ENCODE results near the gene AKT1S1.

Gene AKT1S1

DNA sequence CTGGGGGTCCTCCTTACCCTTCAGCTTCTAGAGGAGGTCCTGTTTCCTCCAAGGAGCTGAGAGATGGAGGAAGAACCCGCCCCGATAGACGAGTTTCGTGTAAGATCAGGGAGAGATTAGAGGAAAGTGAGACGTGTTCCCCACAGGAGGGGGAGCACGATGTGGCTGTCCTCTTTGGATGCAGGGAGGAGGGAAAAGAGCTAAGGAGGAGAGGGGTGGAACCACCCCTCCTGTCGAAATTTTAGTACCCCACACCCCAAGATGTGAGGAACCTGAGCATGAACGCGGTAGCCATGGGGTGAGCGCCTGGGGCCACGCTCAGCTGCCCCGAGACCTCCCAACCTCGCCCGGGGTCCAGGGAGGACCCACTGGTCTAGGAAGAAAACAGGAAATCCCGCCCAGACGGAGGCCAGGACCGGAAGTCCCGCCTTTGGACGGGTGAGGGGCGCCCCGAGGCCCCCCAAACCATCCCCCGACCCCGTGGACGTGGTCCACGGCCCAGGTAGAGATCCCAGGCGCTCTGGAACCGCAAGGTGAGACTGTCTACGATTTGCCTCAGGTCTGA lies 1.2 kb downstream of the AKT1S1 start (continued):
- TF ChIP-seq ZBTB10 (tag by site-specific recombination; IDR thresholded peaks at IDR 0.05) (peak; percentile 100), SALL2 (tag by site-specific recombination; IDR thresholded peaks at IDR 0.05; ENCODE audit: borderline replicate concordance) (no peak), ZNF473 (tag by site-specific recombination; IDR thresholded peaks at IDR 0.05) (no peak), BCL11A (tag by site-specific recombination; IDR thresholded peaks at IDR 0.05; ENCODE audit: low read depth) (no peak), MZF1 (tag by site-specific recombination; IDR thresholded peaks at IDR 0.05; ENCODE audit: borderline replicate concordance) (no peak)

DNA sequence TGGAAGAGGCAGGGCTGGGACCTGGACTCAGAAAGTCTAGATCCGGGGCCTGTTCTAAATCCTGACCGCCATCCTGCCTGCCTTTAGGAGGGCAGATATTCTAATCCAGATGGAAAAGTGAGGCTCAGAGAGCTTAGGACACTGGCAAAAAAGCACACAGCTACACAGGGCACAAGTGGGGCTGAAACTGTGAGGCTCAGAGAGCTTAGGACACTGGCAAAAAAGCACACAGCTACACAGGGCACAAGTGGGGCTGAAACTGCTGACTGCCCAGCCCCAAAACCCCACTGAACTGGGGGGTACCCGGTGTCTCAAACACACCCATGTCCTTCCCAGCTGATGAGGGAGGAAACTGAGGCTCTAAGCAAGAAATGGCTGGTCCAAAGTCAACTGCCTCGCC lies 2.0 kb downstream of the AKT1S1 start:
- Histone ChIP-seq H3K9me3 (ENCODE audit: control insufficient read depth, insufficient read depth, low read depth, low read length) (no peaks in the 10 kb centered on the region), H3K4me3 (ENCODE audit: low read depth, low read length) (peak overlapping the region; percentile 79; the same call in 1 of the 2 replicates), H3K36me3 (ENCODE audit: control insufficient read depth in 2 of 2, insufficient read depth in 1 of 2, low read length in 2 of 2) (peaks cover 3 to 38% of the 10 kb centered on the region in 2 experiments; a peak in 2 of 3 replicates), H3K27ac (ENCODE audit: extremely low read depth, low read depth, low read length) (peak overlapping the region; percentile 94), H3K4me1 (ENCODE audit: control insufficient read depth, insufficient read depth, low read length) (peaks cover 12% of the 10 kb centered on the region)
- POLR2A ChIA-PET, result interaction anchor here (1.2 to 4.8 kb wide), 5 partner anchors 10 to 54 kb away, joined by 3 to 41 read pairs (median 10); partner anchors contain the start of genes ATF5, NUP62 and PTOV1
- TF ChIP-seq ZNF776 (tag by site-specific recombination; IDR thresholded peaks at IDR 0.05; ENCODE audit: borderline replicate concordance), result no peak
- TF ChIP-seq ZNF768 (tag by site-specific recombination; IDR thresholded peaks at IDR 0.05), result peak; percentile 75; the same call in 1 of the 2 replicates
- CTCF ChIA-PET, result interaction anchor here (0.6 kb wide), 1 partner anchor 60 kb away, joined by 3 read pairs; no protein-coding TSS in a partner anchor

DNA sequence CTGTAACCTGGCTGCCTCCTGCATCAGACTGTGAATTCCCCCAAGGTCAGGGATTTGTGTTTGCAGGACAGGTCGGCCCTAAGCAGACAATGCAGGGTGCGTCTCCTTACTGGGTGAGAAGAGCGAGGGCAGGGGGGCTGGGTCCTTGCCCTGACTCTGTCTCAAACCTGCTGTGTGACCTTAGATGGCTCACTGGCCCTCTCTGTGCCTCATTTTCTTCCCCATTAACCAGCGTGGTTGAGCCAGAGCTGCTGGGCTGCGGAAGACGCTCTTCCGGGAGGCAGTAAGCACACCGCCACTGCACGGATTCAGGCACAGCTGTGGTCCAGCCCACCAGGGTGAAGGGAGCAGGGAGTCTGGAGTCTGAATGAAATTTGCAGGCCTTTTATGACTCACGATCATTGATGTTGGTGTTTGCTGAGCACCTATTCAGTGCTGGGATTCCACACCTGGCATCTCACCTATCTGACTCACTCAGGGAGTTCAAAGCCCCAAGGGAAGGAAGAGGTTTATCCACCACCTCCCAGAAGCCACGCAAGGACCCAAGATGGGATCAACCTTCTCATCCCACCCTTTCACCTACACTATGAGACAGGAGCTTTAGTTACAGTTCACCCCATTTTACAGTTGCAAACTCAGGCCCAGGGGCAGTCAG lies 2.5 kb downstream of the AKT1S1 start:
- CTCF ChIA-PET, result no interaction called here
- H3K27ac ChIP-seq (ENCODE audit: extremely low read depth, low read depth, low read length), result peak overlapping the region; percentile 94; the same call in 1 of the 2 replicates
- no peak overlapping the region for H3K4me3 ChIP-seq (ENCODE audit: low read depth, low read length)
- TF ChIP-seq ZNF654 (tag by site-specific recombination; IDR thresholded peaks at IDR 0.05; ENCODE audit: low read depth) (no peak), ZNF221 (tag by site-specific recombination; IDR thresholded peaks at IDR 0.05; ENCODE audit: borderline replicate concordance) (no peak), ZNF664 (tag by site-specific recombination; IDR thresholded peaks at IDR 0.05) (peak; percentile 86), KLF16 (tag by site-specific recombination; IDR thresholded peaks at IDR 0.05) (no peak), ZBTB17 (tag by site-specific recombination; IDR thresholded peaks at IDR 0.05) (no peak), ZNF580 (tag by site-specific recombination; IDR thresholded peaks at IDR 0.05) (no peak), AEBP2 (tag by site-specific recombination; IDR thresholded peaks at IDR 0.05; ENCODE audit: borderline replicate concordance) (no peak), GFI1B (tag by site-specific recombination; IDR thresholded peaks at IDR 0.05) (no peak), ZNF214 (tag by site-specific recombination; IDR thresholded peaks at IDR 0.05; ENCODE audit: borderline replicate concordance) (no peak), ZNF571 (tag by site-specific recombination; IDR thresholded peaks at IDR 0.05) (no peak), ZNF600 (tag by site-specific recombination; IDR thresholded peaks at IDR 0.05) (no peak), ZSCAN16 (tag by site-specific recombination; IDR thresholded peaks at IDR 0.05) (peak; percentile 59; the same call in 1 of the 2 replicates), ZNF768 (tag by site-specific recombination; IDR thresholded peaks at IDR 0.05) (peak; percentile 89; the same call in 1 of the 2 replicates)
- POLR2A ChIA-PET, result interaction anchor here (1.2 to 4.8 kb wide), 4 partner anchors 9 to 55 kb away, joined by 3 to 41 read pairs (median 14); partner anchors contain the start of genes ATF5, NUP62 and PTOV1
- H3K4me1 ChIP-seq (ENCODE audit: control insufficient read depth, insufficient read depth, low read length), result peaks cover 13% of the 10 kb centered on the region
- H3K9me3 ChIP-seq (ENCODE audit: control insufficient read depth, insufficient read depth, low read depth, low read length), result no peaks in the 10 kb centered on the region
- H3K36me3 ChIP-seq (ENCODE audit: control insufficient read depth in 2 of 2, insufficient read depth in 1 of 2, low read length in 2 of 2), result peaks cover 0 to 36% of the 10 kb centered on the region in 2 experiments; a peak in 2 of 3 replicates
